Panc1 (cell line): ENCODE data around the gene KLC1.

ENCODE experiments used
- CTCF ChIP-seq: fragments of 450-650 bp; IDR thresholded peaks from 2 replicates; pipeline ENCODE4 v1.5.1; 2017; ENCODE audit warnings: mild to moderate bottlenecking
- POLR2AphosphoS5 ChIP-seq: IDR thresholded peaks from 2 replicates; pipeline ENCODE4 v1.6.1; 2012; ENCODE audit warnings: mild to moderate bottlenecking, low read depth, low read length, moderate library complexity
- REST ChIP-seq, 2 experiments: IDR thresholded peaks; 2 replicates each; pipeline ENCODE4 v1.6.1; 2011 to 2012; ENCODE audit warnings: low read depth in 2 of 2, control low read depth in 1 of 2, low read length in 1 of 2, mild to moderate bottlenecking in 1 of 2, moderate library complexity in 1 of 2; ENCODE audit not compliant: insufficient read depth in 1 of 2
- SIN3A ChIP-seq: IDR thresholded peaks from 2 replicates; pipeline ENCODE4 v1.6.1; 2012; ENCODE audit warnings: low read depth, mild to moderate bottlenecking, low read length, moderate library complexity, borderline replicate concordance; ENCODE audit not compliant: insufficient read depth

- TF ChIP-seq CTCF (no peak), REST (IDR thresholded peaks at IDR 0.05; ENCODE audit: insufficient read depth in 1 of 2, low read depth in 2 of 2, low read length in 1 of 2) (no peak), POLR2AphosphoS5 (no peak), SIN3A (no peak)
Measured at GRCh38 chr14:103740991-103741689, 112.1 kb downstream of the KLC1 start.
